ENCODE results near the gene ST6GALNAC3.
"Not testable (repeated sequence)": the region's sequence is repeated elsewhere in the genome, so short reads cannot be mapped to it uniquely, and the experiment has no call there.

The ST6GALNAC3 gene

GRCh38 chr1:76190749-76191424 lies 116.3 kb downstream of the ST6GALNAC3 start:
- no peak for DNase-seq (ENCODE audit: low read depth)

- DNase-seq (ENCODE audit: low read depth): no peak
Measured at GRCh38 chr1:76191561-76191960, 117.0 kb downstream of the ST6GALNAC3 start.

- no peak for DNase-seq (ENCODE audit: low read depth)
Measured at GRCh38 chr1:76198452-76198851, 123.9 kb downstream of the ST6GALNAC3 start.

GRCh38 chr1:76202670-76203069 lies 128.1 kb downstream of the ST6GALNAC3 start:
- DNase-seq (ENCODE audit: low read depth): no peak

- no peak for DNase-seq (ENCODE audit: low read depth)
Measured at GRCh38 chr1:76203127-76203526, 128.6 kb downstream of the ST6GALNAC3 start.

GRCh38 chr1:76209238-76209637 lies 134.7 kb downstream of the ST6GALNAC3 start:
- DNase-seq (ENCODE audit: low read depth): no peak

GRCh38 chr1:76209648-76210047 lies 135.1 kb downstream of the ST6GALNAC3 start:
- no peak for DNase-seq (ENCODE audit: low read depth)

- DNase-seq (ENCODE audit: low read depth): no peak
Measured at GRCh38 chr1:76210160-76210559, 135.6 kb downstream of the ST6GALNAC3 start.

- DNase-seq (ENCODE audit: low read depth): no peak
Measured at GRCh38 chr1:76218888-76219287, 144.3 kb downstream of the ST6GALNAC3 start.

GRCh38 chr1:76219366-76219818 lies 144.8 kb downstream of the ST6GALNAC3 start:
- no peak for DNase-seq (ENCODE audit: low read depth)

- DNase-seq (ENCODE audit: low read depth): no peak
Measured at GRCh38 chr1:76224752-76225151, 150.2 kb downstream of the ST6GALNAC3 start.

GRCh38 chr1:76225526-76225925 lies 151.0 kb downstream of the ST6GALNAC3 start:
- DNase-seq (ENCODE audit: low read depth): no peak

GRCh38 chr1:76227621-76228020 lies 153.1 kb downstream of the ST6GALNAC3 start:
- no peak for DNase-seq (ENCODE audit: low read depth)

- DNase-seq (ENCODE audit: low read depth): no peak
Measured at GRCh38 chr1:76229279-76230005, 154.9 kb downstream of the ST6GALNAC3 start.

- no peak for DNase-seq (ENCODE audit: low read depth)
Measured at GRCh38 chr1:76230842-76231281, 156.3 kb downstream of the ST6GALNAC3 start.

GRCh38 chr1:76231320-76231719 lies 156.8 kb downstream of the ST6GALNAC3 start:
- no peak for DNase-seq (ENCODE audit: low read depth)

- DNase-seq (ENCODE audit: low read depth): no peak
Measured at GRCh38 chr1:76232666-76233065, 158.1 kb downstream of the ST6GALNAC3 start.

- no peak for DNase-seq (ENCODE audit: low read depth)
Measured at GRCh38 chr1:76234061-76234460, 159.5 kb downstream of the ST6GALNAC3 start.

GRCh38 chr1:76237211-76237610 lies 162.7 kb downstream of the ST6GALNAC3 start:
- DNase-seq (ENCODE audit: low read depth): no peak

GRCh38 chr1:76238094-76238628 lies 163.6 kb downstream of the ST6GALNAC3 start:
- no peak for DNase-seq (ENCODE audit: low read depth)

GRCh38 chr1:76239470-76239918 lies 164.9 kb downstream of the ST6GALNAC3 start:
- DNase-seq (ENCODE audit: low read depth): no peak

- DNase-seq (ENCODE audit: low read depth): no peak
Measured at GRCh38 chr1:76240316-76240715, 165.8 kb downstream of the ST6GALNAC3 start.

GRCh38 chr1:76242587-76242986 lies 168.0 kb downstream of the ST6GALNAC3 start:
- not testable (repeated sequence) for DNase-seq (ENCODE audit: low read depth)

Measured in stimulated activated CD4-positive, alpha-beta T cell treated with anti-CD3 and anti-CD28 coated beads, Interleukin-2, amount 100 ng/mL, for 4 hours (primary cell).